ENCODE results near the gene GOLM1.

DNA sequence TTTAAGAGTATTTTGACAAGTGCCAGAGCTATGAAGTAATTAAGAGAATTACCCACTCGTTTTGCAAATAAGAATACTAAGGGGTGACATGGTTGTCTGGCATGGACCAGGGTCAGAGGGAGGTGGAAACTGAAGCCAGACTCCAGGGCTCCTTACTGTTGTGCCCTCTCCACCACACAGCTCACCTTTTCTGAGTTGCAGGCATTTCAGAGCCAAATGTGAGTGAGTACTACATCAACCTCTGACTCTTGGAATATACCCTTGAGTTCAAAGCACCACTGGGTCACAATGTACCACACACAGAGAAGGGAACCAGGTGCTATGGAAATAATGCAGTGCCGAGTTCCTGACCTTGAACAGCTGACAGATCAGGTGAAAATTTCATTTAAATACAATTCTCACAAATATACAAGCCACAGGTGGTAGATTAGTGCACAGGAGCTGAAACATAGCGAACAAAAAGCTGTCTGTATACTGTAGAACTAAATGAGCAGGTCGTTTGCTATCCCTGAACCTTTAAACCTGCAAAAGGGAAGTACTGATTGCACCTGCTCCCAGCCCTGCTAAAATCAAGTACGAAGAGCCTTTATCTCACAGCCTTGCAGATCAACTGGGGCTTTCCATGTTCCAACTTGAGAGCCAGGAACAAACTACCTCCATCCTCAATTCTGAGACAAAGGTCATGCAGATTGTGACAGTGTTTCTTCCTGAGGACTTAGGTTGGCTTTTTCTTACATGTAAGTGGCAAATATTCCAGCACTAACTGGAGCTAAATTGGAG lies 57.0 kb downstream of the GOLM1 start:
- TF ChIP-seq, protein P1, sequence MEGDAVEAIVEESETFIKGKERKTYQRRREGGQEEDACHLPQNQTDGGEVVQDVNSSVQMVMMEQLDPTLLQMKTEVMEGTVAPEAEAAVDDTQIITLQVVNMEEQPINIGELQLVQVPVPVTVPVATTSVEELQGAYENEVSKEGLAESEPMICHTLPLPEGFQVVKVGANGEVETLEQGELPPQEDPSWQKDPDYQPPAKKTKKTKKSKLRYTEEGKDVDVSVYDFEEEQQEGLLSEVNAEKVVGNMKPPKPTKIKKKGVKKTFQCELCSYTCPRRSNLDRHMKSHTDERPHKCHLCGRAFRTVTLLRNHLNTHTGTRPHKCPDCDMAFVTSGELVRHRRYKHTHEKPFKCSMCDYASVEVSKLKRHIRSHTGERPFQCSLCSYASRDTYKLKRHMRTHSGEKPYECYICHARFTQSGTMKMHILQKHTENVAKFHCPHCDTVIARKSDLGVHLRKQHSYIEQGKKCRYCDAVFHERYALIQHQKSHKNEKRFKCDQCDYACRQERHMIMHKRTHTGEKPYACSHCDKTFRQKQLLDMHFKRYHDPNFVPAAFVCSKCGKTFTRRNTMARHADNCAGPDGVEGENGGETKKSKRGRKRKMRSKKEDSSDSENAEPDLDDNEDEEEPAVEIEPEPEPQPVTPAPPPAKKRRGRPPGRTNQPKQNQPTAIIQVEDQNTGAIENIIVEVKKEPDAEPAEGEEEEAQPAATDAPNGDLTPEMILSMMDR (IDR thresholded peaks at IDR 0.05), result no peak
- no peak for TF ChIP-seq POLR2A (IDR thresholded peaks at IDR 0.05)

All from sigmoid colon (tissue), 3 donors.